Measurements from ENCODE around the gene CLSTN1.

The CLSTN1 gene

GRCh38 chr1:9711466-9712020, 112.2 kb downstream of the CLSTN1 start:
- no peak for DNase-seq (ENCODE audit: low read depth)

DNA sequence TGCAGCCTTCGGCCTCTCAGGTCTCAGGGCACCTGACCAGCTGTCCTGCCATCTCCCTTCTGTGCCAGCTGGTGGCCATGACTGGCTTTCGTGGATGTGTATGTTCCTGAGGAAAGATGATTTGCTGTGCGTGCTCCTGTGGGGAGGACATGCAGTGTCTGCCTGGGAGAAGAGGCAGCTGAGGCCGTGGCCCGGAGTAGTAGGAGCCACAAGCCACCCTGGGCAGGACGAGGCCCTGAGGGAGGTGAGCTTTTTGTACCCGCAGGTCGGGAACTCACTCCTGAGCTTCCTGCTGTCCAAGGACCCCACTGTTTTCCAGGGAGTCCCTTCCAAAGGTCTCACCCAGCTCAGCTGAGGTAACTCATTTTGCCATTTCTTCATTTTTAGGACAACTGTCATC, 113.7 kb downstream of the CLSTN1 start:
- DNase-seq (ENCODE audit: low read depth) = no peak

DNA sequence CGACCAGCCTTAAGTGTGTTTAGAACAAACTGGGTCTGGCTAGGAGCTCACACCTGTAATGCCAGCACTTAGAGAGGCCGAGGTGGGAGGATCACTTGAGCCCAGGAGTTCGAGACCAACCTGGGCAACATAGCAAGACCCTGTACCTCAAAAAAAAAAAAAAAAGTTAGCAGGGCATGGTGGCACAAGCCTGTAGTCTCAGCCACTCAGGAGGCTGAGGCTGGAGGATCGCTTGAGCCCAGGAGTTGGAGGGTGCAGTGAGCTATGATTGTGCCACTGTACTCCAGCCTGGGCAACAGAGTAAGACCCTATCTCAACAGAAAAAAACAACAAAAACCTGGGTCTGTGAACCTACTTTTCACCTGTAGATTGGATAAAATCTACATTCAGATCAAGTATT, 117.6 kb downstream of the CLSTN1 start:
- DNase-seq (ENCODE audit: low read depth) = no peak

DNA sequence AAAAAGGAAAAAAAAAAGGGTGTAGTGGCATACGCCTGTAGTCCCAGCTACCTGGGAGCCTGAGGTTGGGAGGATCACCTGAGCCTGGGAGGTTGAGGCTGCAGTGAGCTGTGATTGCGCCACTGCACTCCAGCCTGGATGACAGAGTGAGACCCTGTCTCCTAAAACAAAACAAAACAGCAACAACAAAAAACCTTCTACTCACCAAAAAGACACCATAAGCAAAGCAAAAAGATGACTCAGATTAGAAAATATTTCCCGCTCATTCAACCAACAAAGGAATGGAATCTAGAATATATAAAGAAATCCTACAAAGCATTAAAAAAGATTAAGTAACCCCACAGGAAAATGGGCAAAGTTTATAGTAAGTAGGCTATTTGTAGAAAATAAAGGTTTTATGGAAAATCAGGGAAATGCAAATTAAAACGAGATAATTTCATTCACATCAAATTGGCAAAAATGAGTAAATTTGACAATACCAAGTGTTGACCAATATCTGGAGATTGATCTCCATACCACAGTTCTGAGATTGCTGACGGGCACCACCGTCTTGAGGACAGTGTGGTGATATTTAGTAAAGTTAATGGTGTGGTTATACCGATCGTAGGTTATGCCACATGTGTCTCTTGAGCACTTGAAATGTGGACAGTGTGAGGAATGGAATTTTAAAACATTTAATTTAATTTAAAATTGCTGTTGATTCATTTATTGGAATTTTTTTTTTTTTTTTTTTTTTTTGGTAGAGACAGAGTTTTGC, 118.2 kb downstream of the CLSTN1 start:
- no peak for DNase-seq (ENCODE audit: low read depth)

DNA sequence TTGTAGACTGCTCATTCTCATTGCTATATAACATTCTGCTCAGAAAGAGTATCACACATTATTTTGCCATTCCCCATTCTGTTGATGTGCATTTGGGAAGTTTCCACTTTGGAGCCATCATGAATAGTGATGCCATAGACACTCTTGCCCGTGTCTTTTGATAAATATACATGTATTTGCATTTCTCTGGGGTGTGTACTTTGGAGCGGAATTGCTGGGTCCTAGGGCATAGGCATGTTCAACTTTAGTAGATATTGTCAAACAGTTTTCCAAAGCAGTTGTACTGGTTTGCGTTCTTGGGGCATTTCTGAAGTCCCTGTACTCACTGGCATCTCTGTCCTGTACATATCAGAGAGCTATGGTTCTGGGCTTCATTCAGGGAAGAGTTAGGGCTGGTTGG, 120.1 kb downstream of the CLSTN1 start:
- no peak for DNase-seq (ENCODE audit: low read depth)

DNA sequence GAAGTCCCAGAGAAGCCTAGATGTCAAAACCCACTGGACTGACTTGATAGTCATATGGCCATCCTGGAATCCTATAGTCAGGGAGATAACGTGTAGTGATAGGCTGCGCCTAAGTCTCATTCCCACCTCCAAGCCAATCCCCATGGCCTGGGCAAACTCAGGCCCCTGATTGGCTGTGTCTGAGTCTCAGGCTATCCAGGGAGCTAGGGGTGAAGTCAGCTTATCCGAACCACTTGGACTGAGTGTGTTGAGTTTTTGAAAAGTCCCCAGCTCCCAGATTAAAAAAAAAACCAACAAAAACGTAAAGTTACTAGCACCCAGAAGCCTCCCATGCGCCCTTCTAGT, 120.6 kb downstream of the CLSTN1 start:
- DNase-seq (ENCODE audit: low read depth) = no peak

DNA sequence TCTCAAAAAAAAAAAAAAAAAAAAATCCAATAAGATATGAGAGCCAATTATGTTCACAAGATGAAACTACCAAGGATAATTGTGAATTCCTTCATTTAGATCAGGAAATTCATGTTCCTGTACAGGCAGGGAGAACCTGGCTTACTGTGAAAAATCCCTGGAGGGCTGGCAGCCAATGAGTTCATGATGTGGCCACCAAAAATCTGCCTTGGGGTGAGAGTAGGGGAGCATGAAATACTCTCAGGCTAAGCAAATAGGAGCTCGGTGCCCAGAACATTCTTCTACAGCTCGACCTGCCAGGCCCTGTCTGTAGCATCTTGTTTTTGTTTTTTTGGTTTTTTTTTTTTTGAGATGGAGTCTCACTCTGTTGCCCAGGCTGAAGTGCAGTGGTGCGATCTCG, 122.1 kb downstream of the CLSTN1 start:
- no peak for DNase-seq (ENCODE audit: low read depth)

GRCh38 chr1:9700340-9700739, 123.4 kb downstream of the CLSTN1 start:
- no peak for DNase-seq (ENCODE audit: low read depth)

GRCh38 chr1:9699361-9699760, 124.4 kb downstream of the CLSTN1 start:
- no peak for DNase-seq (ENCODE audit: low read depth)

DNA sequence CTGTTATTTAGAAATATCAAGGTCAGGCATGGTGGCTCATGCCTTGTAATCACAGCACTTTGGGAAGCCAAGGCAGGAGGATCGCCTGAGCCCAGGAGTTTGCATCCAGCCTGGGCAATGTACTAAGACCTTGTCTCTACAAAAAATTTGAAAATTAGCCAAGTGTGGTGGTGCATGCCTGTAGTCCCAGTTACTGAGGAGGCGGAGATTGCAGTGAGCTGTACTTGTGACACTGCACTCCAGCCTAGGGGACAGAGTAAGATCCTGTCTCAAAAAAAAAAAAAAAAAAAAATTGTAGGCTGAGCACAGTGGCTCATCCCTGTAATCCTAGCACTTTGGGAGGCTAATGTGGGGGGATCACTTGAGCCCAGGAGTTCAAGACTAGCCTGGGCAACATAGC, 127.0 kb downstream of the CLSTN1 start:
- DNase-seq (ENCODE audit: low read depth) = no peak

DNA sequence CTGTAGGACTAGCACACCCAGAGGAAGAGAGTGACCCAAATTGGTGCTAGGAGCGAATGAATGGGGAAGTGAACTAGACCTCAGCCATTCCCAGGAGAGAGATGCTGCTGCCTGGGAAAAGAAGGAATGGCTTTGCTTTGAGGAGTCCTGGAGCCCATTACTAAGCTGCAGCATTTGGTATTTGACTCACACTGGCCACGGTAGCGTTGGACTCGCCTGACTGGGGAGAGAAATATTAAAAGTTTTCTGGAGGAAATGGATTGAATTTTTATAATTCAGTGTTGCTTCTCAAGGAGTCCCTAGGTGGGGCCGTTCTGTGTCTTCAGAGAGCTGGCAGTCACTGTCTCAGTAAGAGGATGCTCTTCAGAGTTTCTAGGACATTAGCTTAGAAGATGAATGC, 132.1 kb downstream of the CLSTN1 start:
- no peak for DNase-seq (ENCODE audit: low read depth)

DNA sequence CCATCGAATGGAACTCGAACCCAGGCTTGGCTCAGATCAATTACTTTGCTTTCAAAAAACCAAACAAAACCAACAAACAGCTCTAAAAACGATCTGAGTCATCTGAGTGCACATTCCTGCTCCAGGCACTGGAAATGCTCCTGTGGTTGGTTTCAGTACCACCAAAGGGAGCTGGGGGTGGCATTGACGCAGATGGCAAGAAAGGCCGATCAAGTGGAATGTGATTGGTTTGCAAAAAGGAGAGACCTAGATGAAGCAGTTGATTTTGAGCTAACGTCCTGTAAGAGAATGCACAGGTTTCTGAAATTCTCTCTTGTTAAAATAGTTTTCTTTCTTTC, 132.7 kb downstream of the CLSTN1 start:
- no peak for DNase-seq (ENCODE audit: low read depth)

- DNase-seq (ENCODE audit: low read depth) = no peak
Measured at GRCh38 chr1:9690440-9691107, 133.2 kb downstream of the CLSTN1 start.

DNA sequence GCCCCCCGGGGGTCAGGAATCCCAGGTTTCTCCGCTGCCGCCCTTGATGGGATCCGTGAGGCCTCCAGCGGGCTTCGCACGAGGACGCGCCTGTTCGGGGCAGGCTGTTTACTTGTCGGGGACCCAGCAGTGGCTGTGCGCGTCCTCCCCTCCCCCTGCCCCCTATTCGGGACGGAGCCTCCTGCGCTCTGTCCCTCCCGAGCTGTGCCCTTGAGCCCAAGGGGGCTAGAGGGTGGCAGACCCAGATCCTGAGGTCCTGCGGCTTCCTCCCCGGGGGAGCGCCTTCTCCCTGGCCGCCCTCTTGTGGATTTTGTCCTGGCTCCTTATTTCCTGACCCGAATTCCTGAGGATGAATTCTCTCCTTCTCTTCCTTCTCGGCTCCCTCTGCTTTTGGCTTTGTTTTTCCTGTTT, 133.8 kb downstream of the CLSTN1 start:
- DNase-seq (ENCODE audit: low read depth) = no peak

DNA sequence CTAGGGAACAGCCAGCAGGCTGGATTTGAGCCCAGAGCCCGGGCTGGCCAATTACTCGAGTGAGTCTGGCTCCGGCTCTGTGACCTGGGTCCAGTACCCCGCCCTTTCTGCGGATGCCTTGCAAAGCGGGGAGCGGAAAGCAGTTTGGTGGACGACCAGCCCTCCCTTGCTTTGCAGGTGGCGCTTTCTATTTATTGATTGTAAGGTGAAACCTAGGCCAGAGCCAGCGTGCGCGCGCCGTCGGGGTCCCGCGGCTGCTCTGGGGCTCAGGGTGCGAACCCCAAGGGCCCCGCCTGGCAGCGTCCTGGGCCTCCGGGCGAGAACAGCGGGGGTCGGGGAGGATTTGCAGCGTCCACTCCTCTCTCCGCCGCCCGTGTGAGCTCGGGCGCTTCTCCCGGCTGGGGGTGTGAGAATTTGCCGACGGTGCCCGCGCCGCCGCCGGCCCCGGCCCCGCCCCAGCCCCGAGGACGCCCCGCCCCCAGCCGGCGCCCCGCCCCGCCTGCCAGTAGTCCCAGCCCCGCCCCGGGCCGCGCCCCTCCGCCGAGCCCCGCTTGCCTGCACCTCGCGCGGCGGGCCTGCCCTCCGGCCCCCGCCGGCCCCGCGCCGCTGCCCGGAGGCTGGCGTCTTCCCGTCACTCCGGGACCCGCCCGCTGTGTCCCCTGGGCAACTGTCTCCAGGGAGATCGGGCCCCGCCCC, 134.6 kb downstream of the CLSTN1 start:
- DNase-seq (ENCODE audit: low read depth) = peak; percentile 26

DNA sequence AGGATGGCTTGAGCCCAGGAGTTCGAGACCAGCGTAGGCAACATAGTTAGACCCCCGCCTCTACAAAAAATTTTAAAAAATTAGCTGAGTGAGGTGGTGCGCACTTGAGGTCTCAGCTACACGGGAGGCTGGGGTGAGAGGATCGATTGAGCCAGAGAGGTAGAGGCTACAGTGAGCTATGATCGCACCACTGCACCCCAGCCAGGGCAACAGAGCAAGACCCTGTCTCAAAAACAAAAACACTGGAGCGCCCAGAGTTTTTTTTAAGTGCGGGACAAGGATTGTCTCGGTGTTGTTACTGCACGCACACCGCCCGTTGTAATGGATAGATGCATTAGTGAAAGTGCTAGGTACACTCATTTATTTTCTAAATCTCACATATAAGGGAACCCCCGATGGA, 135.2 kb downstream of the CLSTN1 start:
- no peak for DNase-seq (ENCODE audit: low read depth)

- DNase-seq (ENCODE audit: low read depth) = no peak
Measured at GRCh38 chr1:9687874-9688582, 135.7 kb downstream of the CLSTN1 start.

DNA sequence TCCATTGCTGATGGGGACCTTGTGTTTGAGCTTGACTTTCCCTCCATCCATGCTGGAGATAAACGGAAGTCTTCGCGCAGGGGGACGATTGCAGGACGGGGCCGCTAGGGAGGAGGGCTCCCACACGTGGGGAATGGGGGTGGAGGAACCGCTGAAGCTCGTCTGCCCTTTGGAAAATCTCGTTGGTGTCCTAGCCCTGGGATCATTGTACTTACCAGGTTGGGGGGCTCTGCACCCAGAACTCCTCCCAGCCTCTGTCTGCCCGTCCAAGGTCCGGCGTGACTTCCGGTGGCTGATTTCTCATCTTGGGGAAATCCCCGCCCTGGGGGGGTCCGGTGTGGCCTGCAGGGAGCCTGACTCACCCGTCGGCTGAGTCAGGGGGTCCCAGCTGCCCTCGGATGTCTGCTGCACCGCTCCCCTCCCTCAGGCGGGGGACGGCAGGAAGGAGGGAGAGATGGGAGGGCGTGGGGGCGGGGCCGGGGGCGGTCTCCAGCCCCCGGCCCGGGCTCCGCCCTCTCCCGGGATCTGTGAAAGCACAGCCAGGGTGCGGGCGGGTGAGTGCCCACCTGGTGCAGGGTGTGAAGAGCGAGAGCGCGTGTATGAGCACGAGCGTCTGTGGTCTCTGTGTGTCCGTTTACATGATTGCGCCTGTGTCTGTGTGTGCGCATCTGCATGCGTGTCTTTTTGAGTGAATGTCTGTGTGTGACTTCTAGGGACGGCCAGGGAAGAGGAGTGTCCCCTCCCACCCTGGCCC, 136.5 kb downstream of the CLSTN1 start:
- peak; percentile 28 for DNase-seq (ENCODE audit: low read depth)

- DNase-seq (ENCODE audit: low read depth) = no peak
Measured at GRCh38 chr1:9684801-9685200, 139.0 kb downstream of the CLSTN1 start.

DNA sequence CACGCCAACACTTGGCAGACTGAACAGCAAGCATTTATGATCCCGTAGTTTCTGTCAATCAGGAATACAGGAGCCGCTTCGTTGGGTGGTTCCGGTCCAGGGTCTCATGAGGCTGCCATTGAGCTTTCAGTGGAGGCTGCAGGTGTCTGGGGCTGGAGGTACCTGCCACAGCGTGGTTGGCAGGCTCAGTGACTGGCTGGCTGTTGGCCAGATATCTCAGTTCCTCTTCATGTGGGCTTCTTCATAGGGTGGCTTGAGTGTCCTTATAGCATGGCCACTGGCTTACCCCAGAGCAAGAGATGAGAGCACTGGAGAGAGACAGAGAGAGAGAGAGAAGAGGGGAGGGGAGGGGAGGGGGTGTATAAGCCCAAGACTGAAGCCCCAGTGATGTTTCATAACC, 142.9 kb downstream of the CLSTN1 start:
- no peak for DNase-seq (ENCODE audit: low read depth)

GRCh38 chr1:9680091-9680490, 143.7 kb downstream of the CLSTN1 start:
- DNase-seq (ENCODE audit: low read depth) = no peak
